GM12891 (cell line): ENCODE data around the gene ARFGAP2.
"Not testable (repeated sequence)": the region's sequence is repeated elsewhere in the genome, so short reads cannot be mapped to it uniquely, and the experiment has no call there.

Source experiments
- POLR2A ChIP-seq: IDR thresholded peaks from 2 replicates; pipeline ENCODE4 v1.6.1; 2011; ENCODE audit warnings: low read depth, low read length, control low read depth
- POLR2AphosphoS5 ChIP-seq: IDR thresholded peaks from 2 replicates; pipeline ENCODE4 v1.6.1; 2011; ENCODE audit warnings: low read depth, low read length, control low read depth
- TAF1 ChIP-seq: IDR thresholded peaks from 2 replicates; pipeline ENCODE4 v1.6.1; 2011; ENCODE audit warnings: low read depth, low read length, control low read depth

GRCh38 chr11:47208008-47208552 is 31.4 kb upstream of the ARFGAP2 start:
- not testable (repeated sequence) for TF ChIP-seq POLR2A, TAF1, POLR2AphosphoS5
